Stimulated activated CD8-positive, alpha-beta memory T cell treated with anti-CD3 and anti-CD28 coated beads, Interleukin-12 subunit alpha, Interleukin-12 subunit beta, amount 100 ng/mL, for 4 hours (primary cell): ENCODE measurements around the gene SMG7.

Experiments used
- DNase-seq: peaks from one replicate; pipeline ENCODE4 v3.0.0-alpha.2; 2020; ENCODE audit warnings: low read depth

The SMG7 gene

DNA sequence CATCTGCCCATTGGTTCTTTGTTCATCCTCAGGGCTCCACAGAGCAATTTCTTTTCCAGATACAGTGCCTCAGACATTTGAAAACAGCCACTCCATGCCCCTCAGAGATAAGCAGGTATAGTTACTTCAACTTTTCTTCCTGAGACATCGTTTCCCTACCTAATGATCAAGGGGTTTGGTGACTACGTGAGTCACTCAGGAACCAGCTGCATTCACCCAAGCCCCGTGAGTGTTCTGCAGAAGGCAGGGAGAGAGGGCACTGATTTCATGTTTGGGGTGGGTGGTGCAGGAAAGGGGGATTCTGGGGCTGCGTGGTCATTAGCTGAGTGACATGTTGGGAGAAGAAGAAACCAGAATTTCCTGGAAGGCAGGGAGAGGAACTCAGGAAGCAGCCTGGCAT, 93.0 kb downstream of the SMG7 start:
- no peak for DNase-seq

DNA sequence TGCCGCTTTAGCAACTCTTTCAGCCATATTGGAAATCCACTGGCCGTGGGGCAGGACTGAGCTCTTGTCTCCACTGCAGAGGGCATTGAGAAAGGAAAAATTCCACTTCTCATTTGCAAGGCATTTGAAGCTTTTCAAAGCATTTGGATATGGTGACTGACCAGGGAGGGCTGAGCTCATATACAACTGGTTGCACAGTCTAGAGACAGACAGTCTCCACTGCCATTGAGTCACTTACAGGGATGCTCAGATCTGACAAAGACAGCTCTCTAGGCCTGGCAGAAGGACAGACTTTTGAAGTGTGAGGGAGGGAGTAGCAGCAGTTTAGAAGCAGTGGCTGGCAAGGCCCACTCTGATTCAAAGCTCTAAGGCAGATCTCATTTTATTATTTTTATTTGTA, 93.7 kb downstream of the SMG7 start:
- no peak for DNase-seq

DNA sequence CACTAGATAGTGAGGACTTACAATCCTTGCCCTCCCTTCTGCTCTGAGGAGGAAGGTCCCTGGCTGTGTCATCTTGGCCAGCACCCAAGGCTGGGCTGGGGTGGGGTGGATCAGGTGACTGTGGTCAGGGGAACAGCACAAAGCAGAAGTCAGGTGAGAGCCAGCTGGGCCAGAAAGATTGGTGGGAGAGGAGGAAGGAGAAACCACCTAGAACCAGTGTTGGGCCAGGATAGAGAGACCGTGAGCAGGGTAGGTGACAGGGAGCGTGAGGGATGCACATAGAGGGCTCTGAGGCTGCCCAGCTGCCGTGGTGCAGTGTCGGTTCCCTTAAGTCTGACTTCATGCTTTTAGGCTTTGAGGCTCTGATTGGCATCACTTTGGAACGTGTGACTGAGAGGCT, 95.3 kb downstream of the SMG7 start:
- DNase-seq = no peak

DNA sequence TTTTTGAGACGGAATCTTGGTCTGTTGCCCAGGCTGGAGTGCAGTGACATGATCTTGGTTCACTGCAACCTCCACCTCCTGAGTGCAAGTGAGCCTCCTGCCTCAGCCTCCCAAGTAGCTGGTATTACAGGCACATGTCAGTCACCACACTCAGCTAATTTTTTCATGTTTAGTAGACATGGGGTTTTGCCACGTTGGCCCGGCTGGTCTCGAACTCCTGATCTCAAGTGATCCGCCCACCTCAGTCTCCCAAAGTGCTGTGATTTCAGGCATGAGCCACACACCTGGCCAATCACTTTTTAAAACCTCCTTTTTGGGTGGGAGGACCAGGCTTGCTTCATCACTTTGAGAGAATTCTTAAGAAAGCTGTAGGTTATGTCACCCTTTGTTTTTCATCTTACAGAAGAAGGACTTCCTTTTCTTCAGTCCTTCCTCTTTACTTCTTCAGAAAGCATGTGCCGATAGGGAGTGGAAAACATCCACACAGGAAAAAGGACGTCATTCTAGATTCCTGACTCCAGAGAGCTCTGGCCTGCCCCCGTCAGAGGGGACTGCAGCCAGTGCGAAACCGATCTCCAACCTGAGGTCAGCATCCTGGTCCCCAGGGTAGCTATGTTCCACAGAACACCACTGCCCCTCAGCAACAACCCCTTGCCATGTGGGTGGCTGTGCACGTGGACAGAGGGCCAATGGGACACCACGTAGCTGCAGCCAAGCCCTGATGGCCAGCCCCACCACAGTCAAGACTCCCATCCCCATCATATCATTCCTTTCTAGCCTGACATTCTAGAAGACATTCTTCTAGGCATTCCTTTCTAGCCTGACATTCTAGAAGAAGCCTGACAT, 96.1 kb downstream of the SMG7 start:
- no peak for DNase-seq

DNA sequence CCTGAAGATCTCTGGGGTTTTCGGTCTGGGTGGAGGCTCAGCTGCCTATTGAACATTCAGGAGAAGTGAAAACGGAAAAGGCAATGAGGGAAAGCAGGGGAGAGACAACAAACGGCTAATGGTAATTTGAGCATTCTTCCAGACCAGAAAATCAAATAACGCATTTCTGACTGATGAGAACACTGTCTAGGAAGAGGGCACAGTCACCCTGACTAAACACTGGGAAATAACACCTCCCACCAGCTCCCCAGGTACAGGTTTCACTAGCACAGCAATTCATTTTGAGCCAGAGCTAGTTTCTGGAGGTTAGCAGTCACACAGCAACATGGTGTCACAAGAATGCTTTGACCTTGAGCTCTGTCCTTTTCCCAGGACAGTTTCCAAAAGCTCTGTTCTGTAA, 96.8 kb downstream of the SMG7 start:
- DNase-seq = no peak

DNA sequence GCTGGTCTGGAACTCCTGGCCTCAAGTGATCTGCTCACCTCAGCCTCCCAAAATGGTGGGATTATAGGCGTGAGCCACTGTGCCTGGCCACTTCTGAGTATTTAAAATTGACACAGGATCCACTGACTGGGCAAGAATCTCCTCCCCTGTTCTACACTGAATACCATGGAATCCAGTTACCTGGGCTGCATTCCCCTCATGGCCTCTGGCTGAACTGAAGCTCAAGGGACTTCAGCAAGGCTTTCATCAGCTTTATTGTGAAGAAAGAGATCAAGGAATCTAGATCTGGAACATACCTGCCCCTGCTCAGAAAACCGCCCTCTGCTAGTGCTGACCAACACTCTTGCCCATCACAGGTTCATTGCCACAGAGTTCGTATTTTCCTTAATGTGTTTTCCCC, 97.5 kb downstream of the SMG7 start:
- no peak for DNase-seq

DNA sequence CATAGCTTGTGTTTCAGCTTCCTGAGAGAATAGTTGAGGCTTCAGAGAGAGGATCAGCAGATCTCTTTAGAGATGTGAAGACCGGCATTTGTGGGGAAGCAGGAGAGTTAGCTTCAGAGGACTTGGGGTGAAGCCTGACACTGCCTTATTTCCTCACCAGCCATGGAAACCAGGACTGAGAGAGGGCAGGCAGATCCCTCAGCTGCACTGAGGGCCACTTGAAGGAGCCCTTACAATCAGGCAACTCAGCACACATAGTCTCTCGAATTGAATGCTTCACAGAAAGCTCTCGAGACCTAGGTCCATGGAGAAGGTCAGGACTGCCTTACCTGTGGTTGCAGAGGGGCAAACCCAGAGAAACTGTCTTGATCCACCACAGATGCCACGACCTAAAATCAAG, 98.2 kb downstream of the SMG7 start:
- no peak for DNase-seq

DNA sequence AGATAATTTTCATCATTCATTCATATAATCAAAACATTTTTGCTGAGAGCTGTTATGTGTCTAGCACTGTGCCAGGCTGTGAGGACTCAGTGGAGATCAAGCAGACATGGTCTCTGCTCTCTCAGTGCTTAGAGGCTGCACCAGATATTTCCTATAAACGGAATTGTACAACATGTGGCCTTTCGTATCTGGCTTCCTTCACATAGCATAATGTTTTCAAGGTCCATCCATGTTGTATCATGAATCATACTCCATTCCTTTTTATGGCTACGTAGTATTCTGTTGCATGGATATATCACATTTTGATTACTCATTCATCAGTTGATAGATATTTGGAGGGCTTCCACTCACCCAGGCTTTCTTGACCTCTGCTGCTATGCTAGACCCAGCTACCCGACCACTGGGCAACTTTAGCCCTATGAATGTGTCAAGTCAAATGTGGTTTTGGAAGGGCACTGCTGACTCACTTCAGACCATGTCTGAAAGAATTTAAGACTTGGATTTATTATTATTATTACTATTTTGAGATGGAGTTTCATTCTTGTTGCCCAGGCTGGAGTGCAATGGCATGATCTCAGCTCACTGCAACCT, 99.5 kb downstream of the SMG7 start:
- DNase-seq = no peak

DNA sequence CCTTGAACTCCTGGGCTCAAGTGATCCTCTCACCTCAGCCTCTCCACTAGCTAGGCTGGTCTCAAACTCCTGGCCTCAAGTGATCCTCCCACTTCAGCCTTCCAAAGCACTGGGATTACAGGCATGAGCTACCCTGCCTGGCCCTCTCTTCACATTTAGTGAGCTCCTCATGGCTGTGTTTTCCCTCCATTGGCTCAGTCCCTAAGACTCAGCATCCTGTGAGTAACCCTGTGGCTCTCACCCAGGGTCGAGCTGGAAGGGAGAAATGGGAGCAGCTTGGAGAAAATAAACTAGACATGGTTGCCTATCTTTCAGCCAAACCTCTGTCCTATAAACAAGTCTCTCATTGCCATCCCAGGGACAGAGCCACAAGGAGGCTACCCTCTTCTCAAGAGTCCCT, 100.4 kb downstream of the SMG7 start:
- no peak for DNase-seq

DNA sequence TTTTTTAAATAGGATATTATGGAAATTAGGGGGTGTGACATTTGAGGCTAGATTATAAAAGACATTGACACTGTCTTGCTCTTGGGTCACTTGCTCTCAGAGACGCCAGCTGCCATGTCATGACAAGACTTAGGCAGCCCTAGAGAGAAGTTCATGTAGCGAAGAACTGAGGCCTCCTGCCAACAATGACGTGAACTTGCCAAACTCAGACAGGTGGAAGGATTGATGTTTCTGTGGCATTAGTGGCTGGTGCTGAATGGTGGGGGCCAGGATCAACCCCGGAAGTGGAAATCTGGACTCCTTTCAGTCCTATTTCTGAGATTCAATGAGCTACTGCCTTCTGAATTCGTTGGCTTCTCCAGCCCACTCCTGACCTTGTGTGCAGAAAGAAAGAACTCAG, 103.3 kb downstream of the SMG7 start:
- no peak for DNase-seq

DNA sequence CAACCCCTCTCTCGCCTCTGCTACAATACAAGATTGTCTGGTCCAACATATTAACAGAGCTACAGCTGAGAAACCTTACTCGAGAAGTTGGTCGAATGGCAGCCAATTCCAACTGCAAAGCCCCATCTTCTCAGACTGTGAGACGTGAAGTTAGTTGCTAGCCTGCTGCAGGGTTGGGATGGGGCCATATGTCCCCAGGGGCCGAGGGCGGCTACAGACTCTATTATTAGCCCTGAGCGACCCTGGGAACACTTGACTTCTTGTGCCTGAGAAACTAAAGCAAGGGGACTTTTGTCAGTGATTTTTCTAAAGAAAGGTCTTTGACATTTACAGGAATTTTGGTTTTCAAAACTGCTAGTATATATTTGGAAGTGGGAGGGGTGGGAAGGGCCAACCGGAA, 104.2 kb downstream of the SMG7 start:
- DNase-seq = no peak

DNA sequence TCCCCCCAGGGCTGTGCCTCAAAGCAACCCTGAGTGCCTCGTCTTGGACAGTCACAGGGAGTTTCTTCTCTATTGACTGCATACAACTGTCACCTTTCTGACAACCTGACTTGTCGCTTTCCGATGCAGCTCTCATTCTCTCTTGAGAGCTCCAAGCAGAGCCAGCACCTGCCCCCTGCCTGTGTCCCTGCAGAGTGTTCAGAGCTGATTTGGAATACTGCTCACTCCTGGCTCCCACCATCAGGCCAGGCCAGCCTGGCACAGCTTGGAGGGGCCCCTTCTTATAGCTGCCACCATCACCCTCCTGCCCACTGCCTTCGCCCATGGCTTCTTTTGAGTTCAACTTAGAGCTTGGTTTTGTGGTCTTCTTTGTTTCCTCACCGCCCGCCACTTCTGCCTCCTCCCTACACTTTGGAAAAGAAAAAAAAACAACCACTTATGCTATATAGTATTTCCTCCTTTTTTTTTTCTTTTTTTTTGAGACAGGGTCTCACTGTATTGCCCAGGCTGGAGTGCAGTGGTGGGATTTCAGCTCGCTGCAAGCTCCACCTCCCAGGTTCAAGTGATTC, 105.7 kb downstream of the SMG7 start:
- no peak for DNase-seq

DNA sequence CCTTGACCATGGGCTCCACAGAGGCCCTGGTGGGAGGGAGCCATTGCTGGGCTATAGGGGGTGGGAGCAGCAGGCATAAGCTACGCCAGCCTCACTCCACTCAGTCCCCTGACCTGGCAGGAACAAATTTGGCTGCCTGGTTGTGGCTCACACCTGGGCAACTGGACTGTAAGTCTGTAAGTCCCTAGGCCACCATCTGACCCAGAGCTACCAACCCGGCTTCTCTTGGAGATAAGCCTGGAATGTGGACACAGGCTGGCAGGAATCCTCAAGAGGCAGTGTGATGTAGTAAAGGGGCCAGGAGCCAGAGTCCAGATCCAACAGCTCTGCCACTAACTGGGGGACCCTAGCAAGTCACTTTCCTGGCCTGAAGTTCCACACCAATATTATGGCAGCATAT, 106.6 kb downstream of the SMG7 start:
- DNase-seq = no peak

DNA sequence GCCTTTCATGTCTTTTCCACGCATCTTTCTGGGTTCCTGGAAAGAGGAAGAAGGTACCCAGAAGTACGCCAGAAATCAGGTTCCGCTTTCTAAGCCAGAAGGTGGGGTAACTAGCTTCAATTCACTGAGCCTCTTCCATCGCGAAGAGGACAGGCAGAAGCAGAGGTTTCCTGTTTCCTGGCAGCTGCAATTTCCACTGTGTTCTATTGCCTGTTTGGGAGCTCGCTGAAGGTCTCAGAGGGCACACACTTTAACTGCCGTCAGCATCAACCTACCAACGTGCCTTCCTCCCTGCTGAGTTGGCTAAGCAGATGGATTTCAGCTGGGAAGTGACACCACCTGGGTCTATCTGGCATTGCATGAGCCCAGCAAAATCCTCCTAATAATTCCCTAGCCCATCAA, 108.0 kb downstream of the SMG7 start:
- no peak for DNase-seq

DNA sequence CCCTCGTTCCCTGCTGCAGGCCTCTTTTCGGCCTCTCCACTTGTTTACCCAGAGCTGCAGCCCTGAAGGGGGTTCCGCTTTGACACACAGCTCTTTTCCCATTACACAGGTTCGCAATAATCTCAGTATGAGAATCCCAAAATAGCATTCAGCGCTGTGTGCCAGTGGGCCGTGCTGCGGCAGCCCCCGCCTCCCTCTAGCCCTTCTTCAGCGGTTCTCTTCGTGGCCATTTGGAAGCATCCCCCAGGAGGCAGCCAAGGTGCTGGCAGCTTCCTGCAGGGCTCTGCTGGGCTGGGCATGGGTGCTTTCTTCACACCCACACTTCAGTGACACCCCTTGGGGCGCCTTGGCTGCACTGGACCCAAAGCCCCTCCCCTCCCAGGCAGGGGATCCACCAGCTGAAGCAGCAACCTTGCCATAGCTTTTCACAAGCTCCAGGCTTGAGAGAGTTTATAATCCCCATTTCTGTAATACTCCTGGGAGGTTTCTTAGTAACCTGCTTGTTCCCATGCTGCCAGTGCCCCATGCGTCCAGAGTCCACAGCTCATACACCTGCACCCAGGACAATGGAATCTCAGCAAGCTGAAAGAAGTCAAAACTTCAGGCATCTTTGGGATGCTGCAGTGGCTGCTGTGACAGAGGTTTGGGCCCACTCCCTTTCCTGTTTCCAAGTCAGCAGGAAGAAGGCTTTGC, 109.9 kb downstream of the SMG7 start:
- DNase-seq = no peak

DNA sequence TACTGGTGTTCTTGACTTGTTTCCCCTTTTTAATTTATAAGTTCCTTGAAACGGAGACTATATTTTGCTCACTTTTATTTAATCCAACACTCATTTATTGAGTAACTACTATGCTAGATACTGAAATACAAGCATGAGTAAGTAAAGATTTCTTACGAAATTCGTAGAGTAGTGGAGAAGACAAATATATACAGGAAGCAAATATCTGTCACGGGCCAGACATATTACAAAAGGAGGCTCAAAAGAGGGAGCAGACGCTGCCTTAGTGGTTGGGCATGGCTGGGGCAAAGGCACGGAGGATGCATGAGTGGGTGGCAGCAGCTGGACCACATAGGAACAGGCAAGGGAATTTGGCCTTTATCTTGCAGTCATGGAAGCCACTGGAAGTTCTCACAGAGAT, 111.2 kb downstream of the SMG7 start:
- no peak for DNase-seq

DNA sequence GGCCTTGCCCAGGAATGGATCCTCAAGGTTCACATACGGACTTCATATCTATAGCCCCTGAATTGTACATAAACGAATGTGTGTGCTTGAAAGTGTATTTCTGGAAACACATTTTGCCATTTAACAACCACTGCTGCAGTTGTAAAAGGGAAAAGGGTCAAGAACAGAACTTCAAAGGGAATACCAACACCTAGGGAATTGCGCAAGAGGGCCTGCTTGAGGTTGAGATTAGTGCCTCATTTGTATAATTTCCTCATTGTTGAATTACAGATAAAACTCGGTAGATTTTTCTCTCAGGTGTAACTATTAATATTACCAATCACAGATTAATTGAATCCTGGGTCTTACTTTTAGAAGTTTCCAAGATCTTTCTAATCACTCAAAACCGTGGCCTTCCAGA, 111.8 kb downstream of the SMG7 start:
- DNase-seq = no peak

DNA sequence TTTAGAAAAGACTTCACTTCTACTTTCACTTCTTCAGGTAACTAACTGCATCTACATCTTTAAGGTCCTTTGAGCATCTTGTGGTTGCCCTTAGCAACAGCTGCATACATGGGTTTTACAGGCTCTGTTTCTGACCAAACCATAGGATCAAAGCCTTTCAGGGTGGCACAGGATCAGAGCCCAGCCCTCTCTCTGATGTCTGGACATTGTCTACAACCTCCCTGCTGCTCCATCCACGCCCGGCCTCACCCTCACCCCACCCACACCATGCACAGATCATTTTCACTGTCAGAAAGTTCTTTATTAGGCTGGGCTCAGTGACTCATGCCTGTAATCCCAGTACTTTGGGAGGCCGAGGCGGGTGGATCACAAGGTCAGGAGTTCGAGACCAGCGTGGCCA, 112.7 kb downstream of the SMG7 start:
- no peak for DNase-seq

DNA sequence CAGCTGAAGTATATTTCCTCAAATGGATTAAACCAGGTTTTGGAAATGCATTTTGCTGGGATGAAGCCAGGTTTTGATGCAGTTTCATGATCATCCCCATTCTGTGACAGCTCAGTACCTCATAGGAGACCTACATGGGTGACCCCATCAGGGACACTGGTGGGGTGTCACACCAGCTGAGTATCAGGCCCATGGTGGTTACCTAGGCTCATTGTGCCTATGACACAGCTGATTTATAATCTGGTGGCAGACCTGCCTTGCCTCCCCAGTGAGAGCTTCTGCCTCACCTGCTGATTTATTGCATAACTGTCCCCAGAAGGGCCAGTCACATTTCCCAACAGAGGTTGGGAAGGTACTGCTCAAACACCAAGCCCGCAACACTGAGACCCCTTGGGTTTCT, 114.2 kb downstream of the SMG7 start:
- no peak for DNase-seq

DNA sequence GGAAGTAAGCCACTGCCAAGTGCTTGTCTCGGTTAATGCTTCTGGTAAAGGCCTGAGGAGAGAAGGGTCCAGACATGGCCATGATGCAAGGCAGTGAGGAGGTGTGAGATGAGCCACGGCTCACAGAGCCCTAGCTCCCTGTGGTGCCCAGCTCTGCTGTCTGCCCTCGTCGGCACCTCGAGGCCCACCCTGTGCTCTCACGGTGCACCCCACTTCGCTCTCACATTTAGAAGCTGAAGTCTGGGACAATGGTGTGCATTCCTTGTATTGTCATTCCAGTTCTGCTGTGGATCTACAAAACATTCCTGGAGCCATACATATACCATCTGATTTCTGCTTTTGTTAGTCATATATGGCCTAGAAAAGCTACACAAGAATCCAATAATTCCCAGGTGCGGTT, 114.6 kb downstream of the SMG7 start:
- DNase-seq = no peak

DNA sequence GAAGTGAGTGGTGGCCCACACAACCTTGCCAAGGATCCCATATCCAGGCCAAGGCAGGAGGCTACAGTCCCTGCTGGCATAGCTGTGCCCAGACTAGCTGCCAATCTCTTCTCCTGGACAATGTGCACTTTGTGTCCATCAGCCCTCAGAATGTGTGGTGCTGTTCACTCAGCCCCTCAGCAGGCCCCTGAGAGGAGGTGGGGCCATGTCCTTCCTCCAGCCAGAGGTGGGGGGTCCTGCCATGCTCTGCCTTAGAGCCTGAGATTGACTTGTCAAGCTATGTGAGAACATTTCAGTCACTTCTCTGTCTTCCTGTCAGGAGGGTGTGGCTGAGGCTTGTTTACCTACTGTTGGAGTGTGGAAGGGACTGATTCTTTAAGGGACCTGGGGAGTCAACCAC, 116.5 kb downstream of the SMG7 start:
- DNase-seq = no peak

DNA sequence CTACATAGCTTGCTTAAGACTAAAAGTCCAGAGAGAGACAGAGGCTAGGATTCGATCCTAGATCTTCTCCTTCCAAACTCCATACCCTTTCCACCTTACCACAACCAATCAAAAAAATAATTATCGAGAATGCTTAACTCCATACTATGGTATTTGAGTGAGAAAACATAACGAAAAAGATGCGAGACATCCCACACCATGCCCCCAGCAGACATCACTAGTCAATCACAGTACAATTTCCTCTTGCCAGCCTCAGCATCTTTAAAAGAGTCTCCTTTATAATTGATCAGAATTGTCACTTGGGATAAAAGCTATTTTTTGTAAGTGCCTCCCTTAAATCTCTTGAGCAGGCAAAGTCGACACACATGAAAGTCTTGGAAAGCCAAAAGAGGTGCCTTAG, 117.1 kb downstream of the SMG7 start:
- DNase-seq = no peak

DNA sequence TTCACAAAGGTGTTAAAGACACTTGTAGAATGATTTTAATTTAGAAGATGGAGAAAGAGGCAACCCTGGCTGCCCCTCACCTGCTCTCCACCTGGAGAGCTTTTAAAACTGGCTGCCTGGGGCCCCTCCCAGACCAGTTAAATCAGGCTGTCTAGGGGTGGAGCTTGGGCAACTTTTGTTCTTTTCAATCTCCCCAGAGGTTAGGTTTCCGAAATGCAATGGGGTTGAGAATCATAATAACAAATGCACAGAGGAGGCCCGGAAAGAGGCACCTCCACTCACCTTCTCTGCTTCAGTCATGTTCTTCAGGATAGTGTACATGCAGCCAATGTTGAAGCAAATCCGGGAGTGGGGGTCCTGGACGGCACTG, 117.6 kb downstream of the SMG7 start:
- no peak for DNase-seq
